Frontal cortex (tissue), 4 donors: ENCODE data around the gene DONSON. TPM values are rescaled to one million over a fixed set of nuclear protein-coding genes. Genes with fewer than 3 reads are reported as not detected.

Experiments used
- DNase-seq, 2 donors: peaks; one replicate each; pipeline ENCODE4 v3.0.0; 2012; ENCODE audit warnings: low spot score in 2 of 2
- FAIRE-seq: peaks from 2 replicates; lab custom pipeline; 2012; peaks lifted over from hg19 to GRCh38; lab: Jason Lieb, UNC
- total RNA-seq: library from RNA; depleted of rRNA; stranded (reverse); fragments of >200 nt; gene quantifications from one replicate; pipeline ENCODE4 v1.2.3, GENCODE V29; 2014
- donor health status: control.
- donor health status: control.
- donor health status: control.

The DONSON gene
- total RNA-seq, 1 donor from 2014 or later: 24.5 TPM

DNA sequence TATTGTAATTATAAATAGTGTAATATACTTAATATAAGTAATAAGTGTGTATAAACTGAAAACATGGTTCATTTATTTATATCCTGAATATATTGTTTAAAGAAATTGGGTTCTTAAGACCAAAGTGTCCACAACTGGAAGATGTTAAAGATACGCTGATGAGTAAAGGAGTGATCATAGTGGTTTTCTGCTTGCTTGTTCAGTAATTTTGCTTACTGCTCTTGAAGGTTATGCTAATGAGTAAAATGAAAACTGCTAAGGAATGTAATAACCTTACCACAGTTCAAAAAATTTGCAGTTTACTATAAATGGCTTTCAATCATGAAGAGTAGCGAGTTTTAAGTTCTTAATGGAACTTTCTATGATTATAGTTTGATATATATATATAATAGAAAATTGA lies 22.0 kb downstream of the DONSON start:
- FAIRE-seq: no peak

DNA sequence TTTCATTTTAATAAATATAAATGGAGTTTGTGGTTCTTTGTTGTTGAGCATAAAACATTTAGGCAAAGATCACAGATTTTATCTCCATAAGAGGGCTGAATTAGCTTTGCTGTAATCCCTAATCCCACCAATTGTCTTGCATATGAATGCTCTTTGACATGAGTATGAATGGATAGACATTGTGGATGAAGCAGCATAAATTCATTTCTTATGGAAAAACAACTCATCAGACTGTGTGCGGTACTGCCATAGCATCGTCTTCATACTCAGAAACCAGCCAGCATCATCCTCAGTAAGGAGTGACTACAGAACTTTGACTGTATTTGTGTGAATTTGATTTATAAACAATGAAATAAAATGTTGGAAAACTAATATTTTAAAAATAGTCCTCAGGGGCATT lies 26.1 kb downstream of the DONSON start:
- FAIRE-seq: no peak
- DNase-seq: no peak

More for the DNA sequence above, 22.0 kb downstream of the DONSON start:
- no peak for DNase-seq

DNA sequence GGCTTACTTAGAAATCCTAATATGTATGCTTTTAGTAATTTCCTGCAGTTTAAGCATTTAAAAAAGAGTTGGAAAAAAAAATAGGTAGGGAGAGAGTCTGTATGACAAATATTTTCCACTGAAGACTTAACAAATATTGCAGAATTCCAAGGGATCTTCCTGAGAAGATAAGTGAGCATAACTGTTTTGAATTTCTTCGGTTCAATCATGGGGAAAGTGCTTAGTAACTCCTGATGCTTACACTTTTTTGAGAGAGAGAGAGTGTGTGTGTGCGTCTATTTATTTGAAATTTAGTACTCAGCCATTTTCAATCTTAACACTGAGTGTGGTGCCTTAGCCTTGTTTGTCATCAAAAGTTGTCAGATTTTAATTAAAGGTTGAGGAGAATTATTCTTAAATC lies 27.1 kb downstream of the DONSON start:
- FAIRE-seq (no peak), DNase-seq (no peak)

DNA sequence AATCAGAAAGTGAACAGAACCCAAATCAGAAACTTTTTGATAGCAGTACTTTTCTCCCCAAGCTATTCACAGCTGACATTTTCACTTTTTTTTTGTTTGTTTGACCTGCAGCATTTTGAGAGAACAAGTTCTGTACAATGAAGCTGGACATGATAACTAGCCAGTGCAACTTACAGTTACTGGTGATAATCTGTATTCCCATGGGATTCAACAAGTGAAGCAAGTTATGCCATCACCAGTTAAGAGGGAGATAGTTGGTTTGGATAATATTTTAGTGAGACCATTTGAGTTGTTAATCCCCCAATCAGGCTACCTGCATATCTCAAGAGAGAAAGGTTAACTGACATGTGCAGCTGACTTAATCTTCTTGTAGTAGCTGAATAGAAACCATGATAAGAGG lies 27.5 kb downstream of the DONSON start:
- FAIRE-seq: no peak
- DNase-seq: no peak

DNA sequence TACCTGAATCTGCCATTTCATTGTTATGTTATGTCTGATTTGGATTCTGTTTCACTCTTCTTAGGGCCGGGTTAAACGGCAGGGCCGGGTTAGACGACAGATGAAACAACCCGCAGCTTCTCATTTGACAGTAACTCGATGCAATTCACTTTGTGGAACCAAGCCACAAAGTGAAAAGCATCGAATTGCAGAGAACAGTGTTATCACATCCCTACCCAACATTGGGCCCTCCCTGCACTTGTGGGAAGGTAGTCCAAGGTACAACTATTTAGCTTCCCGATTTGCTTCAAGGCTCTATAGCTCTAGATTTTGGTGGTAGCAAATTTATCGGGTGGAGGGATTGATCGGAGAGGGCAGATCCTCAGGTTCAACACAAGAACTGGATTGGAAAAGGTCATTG lies 28.7 kb downstream of the DONSON start:
- no peak for DNase-seq
- FAIRE-seq: no peak

DNA sequence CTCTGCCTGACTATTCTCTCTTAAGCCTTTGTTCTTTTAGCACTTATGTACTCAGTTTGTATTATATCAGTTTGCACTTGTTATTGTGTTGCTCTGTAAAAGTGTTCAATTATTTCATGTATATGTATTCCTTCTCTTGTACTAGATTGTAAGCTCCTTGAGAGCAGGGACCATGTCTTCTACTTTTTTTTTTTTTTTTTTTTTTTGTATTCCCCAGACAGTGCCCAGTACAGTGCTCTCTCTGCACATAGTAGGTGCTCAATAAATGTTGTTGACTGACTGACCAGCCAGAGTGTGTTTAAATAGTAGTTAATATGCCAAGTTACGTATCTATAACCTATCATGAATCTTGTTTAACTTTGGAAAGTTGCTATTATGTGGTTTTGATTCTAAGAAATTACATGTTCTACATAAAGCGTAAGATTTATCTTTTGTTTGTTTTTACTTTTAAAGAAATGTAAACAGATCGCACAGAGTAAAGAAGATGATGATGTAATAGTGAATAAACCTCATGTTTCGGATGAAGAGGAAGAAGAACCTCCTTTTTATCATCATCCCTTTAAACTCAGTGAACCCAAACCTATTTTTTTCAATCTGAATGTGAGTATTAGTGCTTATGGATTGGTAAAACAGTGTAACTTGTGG lies 29.6 kb downstream of the DONSON start:
- FAIRE-seq (no peak), DNase-seq (no peak)

DNA sequence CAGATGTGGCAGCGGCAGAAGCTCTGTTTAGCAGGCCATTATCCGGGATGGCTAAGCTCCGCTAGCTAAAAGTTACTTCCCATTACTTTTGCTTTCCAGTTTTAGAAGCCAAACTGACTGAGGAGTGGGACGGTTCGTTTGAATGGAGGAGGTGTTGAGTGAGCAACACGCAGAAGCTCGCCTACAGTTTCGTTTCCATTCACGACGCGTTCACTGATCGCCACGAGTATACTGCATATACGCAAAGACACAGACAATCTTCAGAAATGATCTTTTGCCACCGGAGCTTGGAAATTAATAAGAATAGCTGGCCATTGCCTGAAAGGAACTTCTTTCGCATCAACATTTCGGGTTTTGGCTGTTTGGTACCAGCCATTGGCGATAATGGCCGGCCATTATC lies 31.0 kb downstream of the DONSON start:
- FAIRE-seq: no peak

DNA sequence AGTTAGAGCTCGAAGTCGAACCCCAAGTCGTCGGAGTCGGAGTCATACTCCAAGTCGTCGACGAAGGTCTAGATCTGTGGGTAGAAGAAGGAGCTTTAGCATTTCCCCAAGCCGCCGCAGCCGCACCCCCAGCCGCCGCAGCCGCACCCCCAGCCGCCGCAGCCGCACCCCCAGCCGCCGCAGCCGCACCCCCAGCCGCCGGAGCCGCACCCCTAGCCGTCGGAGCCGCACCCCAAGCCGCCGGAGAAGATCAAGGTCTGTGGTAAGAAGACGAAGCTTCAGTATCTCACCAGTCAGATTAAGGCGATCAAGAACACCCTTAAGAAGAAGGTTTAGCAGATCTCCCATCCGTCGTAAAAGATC lies 33.5 kb downstream of the DONSON start:
- no peak for FAIRE-seq

More for the DNA sequence above, 31.0 kb downstream of the DONSON start:
- DNase-seq: no peak

DNA sequence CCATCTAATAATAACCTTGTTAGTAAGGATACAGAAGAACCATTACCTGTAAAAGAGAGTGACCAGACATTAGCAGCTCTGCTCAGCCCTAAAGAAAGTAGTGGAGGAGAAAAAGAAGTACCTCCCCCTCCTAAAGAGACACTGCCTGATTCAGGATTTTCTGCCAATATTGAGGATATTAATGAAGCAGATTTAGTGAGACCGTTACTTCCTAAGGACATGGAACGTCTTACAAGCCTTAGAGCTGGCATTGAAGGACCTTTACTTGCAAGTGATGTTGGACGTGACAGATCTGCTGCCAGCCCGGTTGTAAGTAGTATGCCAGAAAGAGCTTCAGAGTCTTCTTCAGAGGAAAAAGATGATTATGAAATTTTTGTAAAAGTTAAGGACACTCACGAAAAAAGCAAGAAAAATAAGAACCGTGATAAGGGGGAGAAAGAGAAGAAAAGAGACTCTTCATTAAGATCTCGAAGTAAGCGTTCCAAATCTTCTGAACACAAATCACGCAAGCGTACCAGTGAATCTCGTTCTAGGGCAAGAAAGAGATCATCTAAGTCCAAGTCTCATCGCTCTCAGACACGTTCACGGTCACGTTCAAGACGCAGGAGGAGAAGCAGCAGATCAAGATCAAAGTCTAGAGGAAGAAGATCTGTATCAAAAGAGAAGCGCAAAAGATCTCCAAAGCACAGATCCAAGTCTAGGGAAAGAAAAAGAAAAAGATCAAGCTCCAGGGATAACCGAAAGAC lies 34.1 kb downstream of the DONSON start:
- no peak for DNase-seq
- no peak for FAIRE-seq

More for the DNA sequence above, 33.5 kb downstream of the DONSON start:
- DNase-seq: no peak

DNA sequence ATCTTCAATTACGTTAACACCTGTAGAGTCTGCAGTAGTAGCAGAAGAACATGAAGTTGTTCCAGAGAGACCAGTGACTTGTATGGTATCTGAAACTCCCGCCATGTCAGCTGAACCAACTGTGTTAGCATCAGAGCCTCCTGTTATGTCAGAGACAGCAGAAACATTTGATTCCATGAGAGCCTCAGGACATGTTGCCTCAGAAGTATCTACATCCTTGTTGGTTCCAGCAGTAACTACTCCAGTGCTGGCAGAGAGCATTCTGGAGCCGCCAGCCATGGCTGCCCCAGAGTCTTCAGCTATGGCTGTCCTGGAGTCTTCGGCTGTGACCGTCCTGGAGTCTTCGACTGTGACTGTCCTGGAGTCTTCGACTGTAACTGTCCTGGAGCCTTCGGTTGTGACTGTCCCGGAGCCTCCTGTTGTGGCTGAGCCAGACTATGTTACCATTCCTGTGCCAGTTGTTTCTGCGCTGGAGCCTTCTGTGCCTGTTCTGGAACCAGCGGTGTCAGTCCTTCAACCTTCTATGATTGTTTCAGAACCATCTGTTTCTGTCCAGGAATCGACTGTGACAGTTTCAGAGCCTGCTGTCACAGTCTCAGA lies 35.4 kb downstream of the DONSON start:
- DNase-seq (no peak), FAIRE-seq (no peak)

DNA sequence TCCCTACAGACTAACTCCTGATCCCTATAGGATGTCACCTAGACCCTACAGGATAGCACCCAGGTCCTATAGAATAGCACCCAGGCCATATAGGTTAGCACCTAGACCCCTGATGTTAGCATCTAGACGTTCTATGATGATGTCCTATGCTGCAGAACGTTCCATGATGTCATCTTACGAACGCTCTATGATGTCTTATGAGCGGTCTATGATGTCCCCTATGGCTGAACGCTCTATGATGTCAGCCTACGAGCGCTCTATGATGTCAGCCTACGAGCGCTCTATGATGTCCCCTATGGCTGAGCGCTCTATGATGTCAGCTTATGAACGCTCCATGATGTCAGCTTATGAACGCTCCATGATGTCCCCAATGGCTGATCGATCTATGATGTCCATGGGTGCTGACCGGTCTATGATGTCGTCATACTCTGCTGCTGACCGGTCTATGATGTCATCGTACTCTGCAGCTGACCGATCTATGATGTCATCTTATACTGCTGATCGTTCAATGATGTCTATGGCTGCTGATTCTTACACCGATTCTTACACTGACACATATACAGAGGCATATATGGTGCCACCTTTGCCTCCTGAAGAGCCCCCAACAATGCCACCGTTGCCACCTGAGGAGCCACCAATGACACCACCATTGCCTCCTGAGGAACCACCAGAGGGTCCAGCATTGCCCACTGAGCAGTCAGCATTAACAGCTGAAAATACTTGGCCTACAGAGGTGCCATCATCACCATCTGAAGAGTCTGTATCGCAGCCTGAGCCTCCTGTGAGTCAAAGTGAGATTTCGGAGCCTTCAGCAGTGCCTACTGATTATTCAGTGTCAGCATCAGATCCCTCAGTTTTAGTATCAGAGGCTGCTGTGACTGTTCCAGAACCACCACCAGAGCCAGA lies 36.1 kb downstream of the DONSON start:
- no peak for FAIRE-seq
- DNase-seq: no peak

DNA sequence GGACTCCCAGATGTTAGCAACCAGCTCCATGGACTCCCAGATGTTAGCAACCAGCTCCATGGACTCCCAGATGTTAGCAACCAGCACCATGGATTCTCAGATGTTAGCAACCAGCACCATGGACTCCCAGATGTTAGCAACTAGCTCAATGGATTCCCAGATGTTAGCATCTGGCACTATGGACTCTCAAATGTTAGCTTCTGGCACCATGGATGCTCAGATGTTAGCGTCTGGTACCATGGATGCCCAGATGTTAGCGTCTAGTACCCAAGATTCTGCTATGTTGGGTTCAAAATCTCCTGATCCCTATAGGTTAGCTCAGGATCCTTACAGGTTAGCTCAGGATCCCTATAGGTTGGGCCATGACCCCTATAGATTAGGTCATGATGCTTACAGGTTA lies 36.8 kb downstream of the DONSON start:
- no peak for DNase-seq
- FAIRE-seq: no peak

DNA sequence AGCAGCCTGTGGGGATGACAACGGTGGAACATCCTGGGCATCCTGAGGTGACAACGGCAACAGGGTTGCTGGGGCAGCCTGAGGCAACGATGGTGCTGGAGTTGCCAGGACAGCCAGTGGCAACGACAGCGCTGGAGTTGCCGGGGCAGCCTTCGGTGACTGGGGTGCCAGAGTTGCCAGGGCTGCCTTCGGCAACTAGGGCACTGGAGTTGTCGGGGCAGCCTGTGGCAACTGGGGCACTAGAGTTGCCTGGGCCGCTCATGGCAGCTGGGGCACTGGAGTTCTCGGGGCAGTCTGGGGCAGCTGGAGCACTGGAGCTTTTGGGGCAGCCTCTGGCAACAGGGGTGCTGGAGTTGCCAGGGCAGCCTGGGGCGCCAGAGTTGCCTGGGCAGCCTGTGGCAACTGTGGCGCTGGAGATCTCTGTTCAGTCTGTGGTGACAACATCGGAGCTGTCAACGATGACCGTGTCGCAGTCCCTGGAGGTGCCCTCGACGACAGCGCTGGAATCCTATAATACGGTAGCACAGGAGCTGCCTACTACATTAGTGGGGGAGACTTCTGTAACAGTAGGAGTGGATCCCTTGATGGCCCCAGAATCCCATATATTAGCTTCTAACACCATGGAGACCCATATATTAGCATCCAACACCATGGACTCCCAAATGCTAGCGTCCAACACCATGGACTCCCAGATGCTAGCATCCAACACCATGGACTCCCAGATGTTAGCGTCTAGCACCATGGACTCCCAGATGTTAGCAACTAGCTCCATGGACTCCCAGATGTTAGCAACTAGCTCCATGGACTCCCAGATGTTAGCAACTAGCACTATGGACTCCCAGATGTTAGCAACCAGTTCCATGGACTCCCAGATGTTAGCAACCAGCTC lies 37.5 kb downstream of the DONSON start:
- no peak for FAIRE-seq
- no peak for DNase-seq

DNA sequence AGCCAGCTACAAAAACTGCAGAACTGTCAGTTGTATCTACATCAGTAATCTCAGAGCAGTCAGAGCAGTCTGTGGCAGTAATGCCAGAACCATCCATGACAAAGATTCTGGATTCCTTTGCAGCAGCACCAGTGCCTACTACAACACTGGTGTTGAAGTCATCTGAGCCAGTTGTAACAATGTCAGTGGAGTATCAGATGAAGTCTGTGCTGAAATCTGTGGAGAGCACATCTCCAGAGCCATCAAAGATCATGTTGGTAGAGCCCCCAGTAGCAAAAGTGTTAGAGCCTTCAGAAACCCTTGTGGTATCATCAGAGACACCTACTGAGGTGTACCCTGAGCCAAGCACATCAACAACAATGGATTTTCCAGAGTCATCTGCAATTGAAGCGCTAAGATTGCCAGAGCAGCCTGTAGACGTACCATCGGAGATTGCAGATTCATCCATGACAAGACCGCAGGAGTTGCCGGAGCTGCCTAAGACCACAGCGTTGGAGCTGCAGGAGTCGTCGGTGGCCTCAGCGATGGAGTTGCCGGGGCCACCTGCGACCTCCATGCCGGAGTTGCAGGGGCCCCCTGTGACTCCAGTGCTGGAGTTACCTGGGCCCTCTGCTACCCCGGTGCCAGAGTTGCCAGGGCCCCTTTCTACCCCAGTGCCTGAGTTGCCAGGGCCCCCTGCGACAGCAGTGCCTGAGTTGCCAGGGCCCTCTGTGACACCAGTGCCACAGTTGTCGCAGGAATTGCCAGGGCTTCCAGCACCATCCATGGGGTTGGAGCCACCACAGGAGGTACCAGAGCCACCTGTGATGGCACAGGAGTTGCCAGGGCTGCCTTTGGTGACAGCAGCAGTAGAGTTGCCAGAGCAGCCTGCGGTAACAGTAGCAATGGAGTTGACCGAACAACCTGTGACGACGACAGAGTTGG lies 38.4 kb downstream of the DONSON start:
- FAIRE-seq: no peak

DNA sequence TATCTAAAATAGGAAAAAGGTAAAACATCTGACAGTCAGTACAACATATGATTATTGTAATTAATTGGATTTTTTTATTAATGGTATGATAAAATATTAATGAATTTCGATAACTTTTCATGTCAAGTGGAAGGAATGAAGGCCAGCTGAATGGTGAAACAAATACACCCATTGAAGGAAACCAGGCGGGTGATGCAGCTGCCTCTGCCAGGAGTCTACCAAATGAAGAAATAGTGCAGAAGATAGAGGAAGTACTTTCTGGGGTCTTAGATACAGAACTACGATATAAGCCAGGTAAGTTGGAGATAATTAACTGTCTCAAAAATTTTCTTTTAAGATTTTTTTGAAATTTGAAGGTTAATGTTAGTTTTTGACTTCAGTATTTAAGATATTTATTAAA lies 42.4 kb downstream of the DONSON start:
- DNase-seq: no peak
- FAIRE-seq: no peak

More for the DNA sequence above, 38.4 kb downstream of the DONSON start:
- no peak for DNase-seq

DNA sequence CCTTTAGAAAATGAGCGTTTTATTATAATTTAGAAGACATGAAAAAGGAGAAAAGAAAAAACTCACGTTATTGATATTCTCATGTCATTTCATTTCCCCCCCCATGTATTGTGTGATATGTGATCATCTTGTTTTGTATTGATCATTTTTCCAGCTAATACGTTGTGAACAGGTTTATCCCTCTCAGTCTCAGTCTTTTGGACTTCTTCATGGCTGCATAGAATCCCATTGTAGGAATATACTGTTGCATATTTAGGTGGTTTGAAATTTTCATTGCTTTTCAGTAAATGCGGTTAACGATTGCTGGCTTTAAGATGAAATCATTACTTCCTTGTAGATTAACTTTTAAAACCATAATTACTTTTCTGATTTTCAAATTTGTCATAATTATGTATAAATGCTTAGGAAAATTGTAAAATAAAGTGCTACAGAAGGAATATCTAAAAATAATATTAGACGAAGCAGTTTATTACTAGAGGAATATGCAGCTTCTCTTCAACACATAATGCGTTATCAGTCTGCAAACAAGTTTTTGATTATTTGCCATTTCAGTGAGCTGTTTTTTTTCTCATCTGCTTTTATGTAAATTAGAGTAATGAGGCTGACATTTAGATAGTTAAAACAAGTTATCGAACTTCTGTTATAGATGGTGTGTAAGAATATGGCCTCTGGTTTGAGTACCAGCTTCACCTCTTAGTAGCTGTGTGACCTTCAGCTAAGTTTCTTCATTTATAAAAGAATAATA lies 43.9 kb downstream of the DONSON start:
- FAIRE-seq: no peak
- no peak for DNase-seq

DNA sequence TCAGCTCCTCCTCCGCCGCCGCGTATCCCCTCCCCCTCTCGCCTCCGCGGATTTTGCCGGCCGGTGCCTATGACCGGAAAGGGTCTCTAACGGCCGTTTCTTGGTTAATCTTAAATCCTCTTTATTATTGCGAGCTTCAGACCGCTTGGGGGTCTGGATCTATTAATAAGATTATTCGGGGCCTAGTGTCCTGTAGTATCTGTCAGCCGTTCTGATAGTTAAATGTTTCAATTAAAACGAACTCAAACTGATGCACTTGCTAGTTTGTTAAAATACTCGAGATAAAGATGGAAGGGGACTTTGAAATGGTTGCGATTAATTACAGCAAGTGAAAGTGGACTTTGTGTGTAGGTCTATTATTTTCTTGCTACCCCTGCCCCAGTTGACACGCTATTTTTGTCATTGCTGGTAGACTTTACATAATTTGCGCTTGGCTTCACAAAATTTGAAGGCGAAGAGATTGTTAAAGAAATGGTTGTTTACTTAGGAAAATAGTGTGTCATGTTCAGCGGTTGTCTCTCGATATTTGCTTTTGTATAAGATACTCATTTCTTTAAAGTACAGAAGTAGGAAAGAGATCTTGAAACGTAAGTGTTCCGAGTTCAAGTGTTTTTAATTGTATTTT lies 44.9 kb downstream of the DONSON start:
- FAIRE-seq (no peak), DNase-seq (no peak)
